GM12878 (cell line): ENCODE measurements around the gene NDUFS6.

Experiments
- JUND ChIP-seq: IDR thresholded peaks from 2 replicates; pipeline ENCODE4 v1.6.1; 2012; ENCODE audit warnings: low read depth, mild to moderate bottlenecking, low read length, improper control_type of control experiment, moderate library complexity
- RAD21 ChIP-seq: IDR thresholded peaks from 2 replicates; pipeline ENCODE4 v1.6.1; 2011; ENCODE audit warnings: mild to moderate bottlenecking, low read depth, low read length, moderate library complexity; ENCODE audit not compliant: insufficient read depth
- TF ChIP-seq, protein P1 (sequence below): IDR thresholded peaks from 2 replicates; pipeline ENCODE4 v1.6.1; 2012; ENCODE audit warnings: low read depth, low read length, improper control_type of control experiment

GRCh38 chr5:1826235-1826980, 25.2 kb downstream of the NDUFS6 start:
- TF ChIP-seq RAD21 (no peak), JUND (no peak)
- TF ChIP-seq, protein P1, sequence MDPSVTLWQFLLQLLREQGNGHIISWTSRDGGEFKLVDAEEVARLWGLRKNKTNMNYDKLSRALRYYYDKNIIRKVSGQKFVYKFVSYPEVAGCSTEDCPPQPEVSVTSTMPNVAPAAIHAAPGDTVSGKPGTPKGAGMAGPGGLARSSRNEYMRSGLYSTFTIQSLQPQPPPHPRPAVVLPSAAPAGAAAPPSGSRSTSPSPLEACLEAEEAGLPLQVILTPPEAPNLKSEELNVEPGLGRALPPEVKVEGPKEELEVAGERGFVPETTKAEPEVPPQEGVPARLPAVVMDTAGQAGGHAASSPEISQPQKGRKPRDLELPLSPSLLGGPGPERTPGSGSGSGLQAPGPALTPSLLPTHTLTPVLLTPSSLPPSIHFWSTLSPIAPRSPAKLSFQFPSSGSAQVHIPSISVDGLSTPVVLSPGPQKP = no peak
